ENCODE measurements around the gene FNDC3A. TPM values are rescaled to one million over a fixed set of nuclear protein-coding genes. Genes with fewer than 3 reads are reported as not detected.

FNDC3A gene
- polyA plus RNA-seq, 10 donors = 32.3 to 49.9 (median 38.8) TPM

DNA sequence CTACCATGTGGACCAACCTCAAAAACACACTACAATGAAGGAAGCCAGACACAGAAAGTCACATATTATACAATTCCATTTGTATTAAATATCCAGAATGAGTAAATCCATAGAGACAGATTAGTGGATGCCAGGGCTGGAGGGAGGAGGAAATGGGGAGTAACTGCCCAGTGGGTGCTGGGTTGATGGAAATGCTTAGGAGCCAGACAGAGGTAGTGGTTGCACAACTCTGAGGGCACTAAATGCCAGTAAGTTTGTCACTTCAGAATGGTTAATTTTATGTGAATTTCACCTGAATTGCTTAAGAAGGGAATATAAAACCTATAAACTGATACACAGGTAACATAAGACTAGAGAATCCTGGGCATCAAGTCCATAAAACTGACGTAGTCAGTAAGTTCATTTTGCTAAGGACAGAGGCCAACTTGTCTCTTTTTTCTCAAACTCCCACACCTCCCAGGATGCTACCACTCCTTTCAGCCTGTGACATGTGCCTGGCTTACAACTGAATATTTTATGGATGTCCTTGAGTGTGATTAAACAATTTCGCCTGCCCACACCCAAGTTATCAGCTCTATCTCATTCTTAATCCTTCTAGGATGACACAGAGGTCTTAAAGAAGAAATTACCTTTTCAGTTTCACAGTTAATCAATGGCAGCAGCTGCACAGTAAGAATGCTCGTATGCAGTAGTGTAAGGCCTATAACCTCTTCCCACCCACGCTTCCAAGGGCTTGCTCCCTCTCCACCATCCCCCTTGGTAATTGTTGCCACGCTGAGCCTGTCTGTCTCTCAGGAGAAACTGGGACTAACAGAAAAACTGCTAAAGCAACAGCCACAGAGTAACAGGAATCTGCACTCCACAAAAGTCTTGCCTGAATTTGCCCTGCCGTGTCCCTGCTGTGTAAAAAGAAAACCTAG, 238.5 kb downstream of the FNDC3A start:
- no peak for DNase-seq

DNA sequence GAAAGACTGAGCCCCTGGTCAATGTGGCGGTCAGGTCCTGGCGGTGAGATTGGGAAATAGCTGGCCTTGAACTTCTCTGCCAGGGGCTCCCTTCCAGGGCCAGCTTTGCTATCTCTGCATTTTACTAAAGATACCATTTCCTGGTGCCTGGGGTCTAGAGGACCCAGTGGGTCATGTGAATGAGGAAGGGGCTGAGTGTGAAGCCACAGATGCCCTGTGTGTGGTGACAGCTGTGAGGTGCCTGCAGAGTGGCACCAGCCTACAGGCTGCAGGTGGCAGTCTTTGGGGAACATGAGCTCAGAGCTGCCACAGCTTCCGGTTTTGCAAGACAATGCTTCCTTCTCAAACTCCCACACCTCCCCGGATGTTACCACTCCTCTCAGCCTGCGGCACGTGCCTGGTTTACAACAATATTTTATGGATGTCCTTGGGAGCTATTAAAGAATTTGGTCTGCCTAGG, 239.2 kb downstream of the FNDC3A start:
- peak in 1 of 3 donors; percentile 18 for DNase-seq

DNA sequence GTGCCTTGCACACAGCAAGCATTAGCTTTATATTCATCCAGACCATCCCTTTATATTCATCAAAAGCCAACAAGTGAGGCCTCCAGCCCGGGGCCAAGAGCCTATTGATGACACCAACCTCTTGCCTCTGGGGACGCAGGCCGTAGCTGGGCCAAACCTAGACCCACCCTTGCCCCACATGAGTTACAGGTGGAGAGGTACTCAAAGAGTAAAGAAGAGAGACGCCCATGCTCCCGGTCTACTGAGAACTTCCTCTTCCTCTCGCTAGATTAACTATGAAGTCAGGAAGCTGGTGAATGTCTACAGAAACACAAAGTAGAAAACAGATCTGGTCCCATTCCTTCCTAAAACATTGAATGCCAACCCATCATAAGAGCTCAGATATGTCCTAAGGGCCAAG, 240.6 kb downstream of the FNDC3A start:
- DNase-seq = no peak

DNA sequence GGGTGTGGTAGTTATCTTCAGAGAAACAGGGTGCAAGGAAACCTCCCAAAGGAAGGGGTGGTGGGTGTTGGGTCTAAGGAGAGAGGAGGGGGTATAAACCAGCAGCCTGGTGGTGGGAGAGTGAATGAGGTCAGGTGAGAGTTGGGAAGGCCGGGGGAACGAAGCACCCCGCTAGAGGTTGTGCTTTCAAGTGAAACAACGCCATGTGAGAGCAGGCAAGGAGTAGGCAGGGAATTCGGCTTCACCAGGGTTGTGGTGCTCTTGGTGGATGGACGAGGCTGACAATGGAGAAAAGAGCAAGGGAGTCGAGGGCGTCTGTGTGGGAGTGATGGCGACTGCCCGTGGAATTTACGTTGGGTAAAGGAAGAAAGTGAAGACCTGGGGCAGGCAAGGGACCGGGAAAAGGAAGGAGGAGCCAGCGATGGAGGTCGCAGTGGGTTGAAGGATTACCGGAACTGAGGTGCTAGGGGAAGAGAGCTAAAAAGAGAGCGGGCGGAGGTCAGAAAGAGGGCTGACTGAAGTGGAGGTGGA, 242.3 kb downstream of the FNDC3A start:
- DNase-seq = no peak

DNA sequence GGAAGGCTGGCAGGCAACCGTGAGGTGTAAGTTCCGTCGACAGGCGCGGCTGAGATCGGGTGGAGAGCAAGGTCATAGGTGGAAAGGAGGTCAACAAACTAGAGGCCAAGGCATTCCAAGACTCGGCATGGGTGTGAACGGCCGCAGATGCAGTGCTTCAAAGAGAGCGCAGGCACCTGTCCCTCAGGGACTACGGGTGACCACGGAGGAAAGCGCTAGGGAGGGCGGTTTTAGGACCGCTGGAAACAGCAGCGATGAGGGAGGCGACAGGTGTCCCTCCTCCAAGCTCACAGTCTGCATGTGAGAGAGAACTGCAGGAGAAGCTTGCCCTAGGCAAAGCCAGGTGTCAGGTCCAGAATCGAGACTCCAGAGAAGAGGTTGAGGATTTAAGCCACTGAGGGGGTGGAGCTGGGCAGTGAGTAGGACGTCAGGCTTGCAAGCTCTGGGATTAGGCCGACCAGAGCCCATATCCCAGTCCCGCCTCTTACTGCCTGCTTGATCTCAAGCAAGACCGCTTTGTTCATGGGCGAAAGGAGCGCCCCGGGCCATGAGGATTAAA, 242.9 kb downstream of the FNDC3A start:
- peak in 1 of 3 donors; percentile 22 for DNase-seq

DNA sequence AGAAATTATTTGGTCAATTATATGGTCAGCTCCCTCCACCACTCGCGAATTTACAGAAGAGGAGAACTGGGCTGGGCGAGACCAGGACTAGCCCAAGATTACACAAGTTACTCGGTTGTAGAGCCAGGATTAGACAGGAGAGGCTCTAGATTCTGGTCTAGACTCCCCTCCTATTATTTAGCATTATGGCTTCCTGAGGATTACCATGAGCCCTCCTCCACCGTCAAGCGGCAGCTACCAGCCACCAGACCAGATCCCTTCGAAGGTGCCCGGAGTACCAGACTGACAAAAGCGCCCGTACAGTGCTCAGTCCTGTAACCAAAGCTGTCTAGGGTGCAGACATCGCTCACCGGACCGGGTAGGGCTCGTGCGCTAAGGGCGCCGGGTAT, 243.9 kb downstream of the FNDC3A start:
- peak in 1 of 3 donors; percentile 74 for DNase-seq

DNA sequence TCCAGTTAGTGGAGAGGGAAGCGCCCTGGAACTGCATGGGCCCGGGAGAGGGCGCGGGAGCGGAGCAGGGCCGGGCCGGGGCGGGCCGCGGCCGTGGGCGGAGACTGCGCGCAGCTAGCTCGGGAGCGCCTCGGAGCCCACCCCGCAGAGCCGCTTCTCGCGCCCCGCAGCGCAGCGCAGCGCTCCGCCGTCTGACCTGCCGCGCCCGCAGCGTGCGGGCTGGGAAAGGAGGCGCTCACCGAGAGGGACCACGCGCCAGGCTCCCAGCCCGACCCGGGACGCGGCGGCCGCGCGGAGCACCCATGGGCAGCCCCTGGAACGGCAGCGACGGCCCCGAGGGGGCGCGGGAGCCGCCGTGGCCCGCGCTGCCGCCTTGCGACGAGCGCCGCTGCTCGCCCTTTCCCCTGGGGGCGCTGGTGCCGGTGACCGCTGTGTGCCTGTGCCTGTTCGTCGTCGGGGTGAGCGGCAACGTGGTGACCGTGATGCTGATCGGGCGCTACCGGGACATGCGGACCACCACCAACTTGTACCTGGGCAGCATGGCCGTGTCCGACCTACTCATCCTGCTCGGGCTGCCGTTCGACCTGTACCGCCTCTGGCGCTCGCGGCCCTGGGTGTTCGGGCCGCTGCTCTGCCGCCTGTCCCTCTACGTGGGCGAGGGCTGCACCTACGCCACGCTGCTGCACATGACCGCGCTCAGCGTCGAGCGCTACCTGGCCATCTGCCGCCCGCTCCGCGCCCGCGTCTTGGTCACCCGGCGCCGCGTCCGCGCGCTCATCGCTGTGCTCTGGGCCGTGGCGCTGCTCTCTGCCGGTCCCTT, 244.5 kb downstream of the FNDC3A start, which contains the start of gene MLNR:
MLNR (plus strand) TSS at position 303 of the 820 bp plus-strand sequence; CDS start at position 303, 0 bp downstream.
- DNase-seq = peak in 2 of 3 donors; percentile 44 to 56

DNA sequence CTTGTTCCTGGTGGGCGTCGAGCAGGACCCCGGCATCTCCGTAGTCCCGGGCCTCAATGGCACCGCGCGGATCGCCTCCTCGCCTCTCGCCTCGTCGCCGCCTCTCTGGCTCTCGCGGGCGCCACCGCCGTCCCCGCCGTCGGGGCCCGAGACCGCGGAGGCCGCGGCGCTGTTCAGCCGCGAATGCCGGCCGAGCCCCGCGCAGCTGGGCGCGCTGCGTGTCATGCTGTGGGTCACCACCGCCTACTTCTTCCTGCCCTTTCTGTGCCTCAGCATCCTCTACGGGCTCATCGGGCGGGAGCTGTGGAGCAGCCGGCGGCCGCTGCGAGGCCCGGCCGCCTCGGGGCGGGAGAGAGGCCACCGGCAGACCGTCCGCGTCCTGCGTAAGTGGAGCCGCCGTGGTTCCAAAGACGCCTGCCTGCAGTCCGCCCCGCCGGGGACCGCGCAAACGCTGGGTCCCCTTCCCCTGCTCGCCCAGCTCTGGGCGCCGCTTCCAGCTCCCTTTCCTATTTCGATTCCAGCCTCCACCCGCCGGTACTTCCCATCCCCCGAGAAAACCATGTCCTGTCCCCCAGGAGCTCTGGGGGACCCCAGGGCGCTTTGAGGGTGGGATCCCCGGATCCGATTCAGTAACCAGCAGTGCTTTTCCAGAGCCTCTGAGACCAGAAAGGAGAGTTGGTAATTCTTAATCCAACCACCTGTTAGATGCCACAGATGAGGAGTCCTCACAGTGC, 245.3 kb downstream of the FNDC3A start:
- no peak for DNase-seq

DNA sequence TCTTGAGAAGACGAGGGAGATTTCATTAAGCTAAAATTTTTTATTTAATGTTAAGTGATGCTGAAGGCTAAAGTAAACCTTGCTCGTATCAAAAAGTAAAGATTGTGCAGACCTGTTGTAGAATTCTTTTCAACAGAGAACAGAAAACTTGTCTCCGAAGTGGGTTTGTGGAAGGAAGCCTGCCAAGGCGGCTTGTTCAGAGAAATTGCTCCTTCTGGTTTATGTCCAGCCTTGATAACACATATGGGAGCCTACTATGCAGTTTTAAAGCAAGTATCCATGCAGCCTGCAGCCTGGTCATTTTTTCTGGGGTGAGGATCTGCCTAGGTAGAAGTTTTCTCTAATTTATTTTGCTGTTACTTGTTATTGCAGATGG, 245.9 kb downstream of the FNDC3A start:
- no peak for DNase-seq

DNA sequence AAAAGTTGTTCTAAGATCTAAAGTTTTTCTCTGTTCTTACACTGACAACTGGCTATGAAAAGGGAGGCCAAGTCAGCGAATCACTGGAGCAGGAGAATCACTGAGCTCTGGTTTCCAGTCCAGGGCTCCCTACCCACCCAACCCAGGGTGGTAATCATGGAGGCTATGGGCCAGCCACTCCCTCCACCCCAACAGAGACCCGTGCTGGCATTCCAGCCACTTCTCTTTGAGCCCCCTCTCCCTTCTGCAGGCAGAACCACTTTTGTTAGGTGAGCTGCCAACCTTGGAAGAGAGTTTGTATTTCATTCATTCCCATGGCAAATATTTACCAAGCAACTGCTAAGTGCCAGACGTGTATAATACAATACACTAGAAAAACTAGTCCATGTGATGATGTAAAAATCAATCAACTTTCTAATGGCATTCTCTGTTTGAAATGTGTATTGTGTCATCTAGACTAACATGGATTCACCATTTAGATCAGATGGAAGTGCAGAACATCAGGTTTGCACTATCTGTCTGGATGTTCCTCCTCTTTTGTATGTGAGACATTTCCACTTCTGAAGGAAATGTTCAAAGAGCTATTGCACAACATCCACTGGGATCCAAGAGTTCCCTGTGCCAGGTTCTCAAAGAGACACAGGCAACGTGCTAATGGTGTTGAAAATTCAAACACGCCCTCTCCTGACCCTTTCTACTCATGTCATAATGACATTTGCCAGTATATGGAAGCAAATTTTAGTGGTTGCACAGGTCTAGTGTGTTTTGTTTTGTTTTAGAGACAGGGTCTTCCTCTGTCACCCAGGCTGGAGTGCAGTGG, 249.7 kb downstream of the FNDC3A start:
- no peak for DNase-seq

DNA sequence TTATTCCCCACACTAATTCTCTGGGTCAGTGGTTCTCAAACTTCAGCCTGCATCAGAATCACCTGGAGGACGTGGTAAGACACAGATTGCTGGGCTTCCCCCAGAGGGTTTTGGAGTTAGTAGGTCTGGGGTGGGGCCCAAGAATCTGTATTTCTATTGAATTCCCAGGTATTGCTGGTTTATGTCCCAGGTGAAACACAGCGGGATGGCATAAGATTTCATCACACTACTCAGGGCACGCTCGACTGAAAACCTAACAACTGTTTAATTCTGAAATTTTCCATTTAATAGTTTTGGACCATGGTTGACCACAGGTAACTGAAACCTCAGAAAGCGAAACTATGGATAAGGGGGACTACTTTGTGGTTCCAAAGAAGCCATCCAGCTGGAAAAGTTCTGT, 250.9 kb downstream of the FNDC3A start:
- no peak for DNase-seq

DNA sequence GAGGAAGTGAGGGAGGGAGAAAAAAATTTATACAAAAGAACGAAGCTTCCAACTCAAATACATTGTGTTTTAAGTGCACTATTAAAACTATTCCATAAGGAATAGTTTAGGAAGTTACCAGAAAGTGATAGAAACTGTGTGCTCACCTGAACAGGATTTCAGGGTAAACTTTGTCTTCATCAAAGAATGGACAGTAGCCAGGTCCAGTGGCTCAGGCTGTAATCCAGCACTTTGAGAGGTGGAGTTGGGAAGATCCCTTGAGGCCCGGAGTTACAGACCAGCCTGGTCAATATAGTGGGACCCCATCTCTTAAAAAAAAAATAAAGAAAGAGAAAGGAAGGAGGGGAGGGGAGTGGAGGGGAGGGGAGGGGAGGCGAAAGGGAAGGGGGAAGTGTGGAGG, 259.0 kb downstream of the FNDC3A start:
- no peak for DNase-seq

DNA sequence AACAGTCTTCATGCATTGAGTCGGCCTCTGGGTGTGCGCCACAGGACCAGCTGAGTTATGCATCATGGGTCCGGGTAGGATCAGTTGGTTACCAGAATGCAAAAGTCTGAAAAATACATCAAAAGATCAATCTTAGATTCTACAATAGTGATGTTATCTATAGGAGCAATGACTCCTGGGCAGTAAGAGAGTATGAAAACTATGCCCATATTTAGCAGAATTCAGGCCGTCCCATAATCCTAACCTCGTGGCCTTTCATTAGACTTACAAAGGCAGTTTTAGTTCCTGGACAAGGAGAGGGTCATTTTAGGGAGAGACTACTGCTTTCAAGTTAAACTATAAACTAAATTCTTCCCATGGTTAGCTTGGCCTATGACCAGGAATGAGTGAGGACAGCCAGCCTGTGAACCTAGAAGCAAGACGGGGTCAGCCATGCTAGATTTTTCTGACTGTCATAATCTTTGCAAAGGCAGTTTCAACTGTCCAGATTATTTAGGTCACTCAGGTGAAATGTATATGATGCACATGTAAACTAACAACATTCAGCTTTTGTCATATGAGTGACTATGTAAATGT, 260.2 kb downstream of the FNDC3A start:
- no peak for DNase-seq

DNA sequence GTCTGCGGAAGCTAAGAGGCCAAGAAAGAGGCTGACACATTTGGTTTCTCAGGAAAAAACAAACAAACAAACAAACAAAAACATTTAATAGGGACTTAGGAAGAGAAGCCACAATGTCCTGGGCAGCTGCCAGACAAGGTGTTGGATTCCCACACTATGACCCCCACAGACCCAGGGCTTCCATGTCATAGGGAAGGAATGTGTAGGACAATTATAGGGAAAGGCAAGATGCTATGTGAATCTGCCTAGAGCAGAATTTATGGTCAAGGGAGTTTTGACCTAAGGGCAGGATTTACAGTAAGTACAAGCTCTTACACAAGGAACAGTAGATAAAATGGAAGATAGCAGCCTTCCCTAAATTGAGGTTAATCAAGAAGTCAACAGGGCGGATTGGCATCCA, 262.9 kb downstream of the FNDC3A start:
- DNase-seq = no peak

DNA sequence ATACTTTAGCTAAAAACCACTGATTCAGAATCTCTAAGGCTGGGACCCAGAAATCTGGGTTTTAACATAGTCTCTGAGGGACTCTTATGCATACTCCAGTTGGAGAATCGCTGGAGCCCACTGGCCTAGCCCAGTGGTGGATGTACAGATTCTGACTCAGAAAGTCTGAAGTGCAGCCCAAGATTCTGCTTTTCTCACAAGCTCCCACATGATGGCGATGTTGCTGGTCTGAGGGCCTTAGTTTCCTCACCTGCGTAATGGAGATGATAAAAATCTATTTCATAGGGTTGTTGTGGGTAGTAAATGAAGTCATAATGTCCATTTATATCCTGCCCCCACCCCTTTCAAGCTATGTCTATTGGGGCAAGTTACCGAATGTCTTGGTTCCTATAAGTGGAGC, 264.3 kb downstream of the FNDC3A start:
- DNase-seq = no peak

DNA sequence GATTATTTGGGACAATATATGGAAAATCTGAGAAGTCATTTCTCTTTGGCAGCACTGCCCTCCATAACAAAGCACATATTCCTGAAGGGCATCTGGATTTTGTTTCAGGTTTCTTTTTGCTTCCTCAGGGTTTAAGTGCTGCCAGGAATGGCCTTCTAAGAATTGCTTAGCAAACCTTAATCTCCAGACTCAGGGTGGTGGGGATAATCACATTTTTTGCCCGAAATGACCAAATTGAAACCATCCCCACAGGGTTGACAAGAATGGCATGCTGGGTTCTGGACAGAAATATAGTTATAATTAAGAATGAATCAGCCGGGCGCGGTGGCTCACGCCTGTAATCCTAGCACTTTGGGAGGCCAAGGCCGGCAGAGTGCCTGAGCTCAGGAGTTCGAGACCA, 265.6 kb downstream of the FNDC3A start:
- no peak for DNase-seq

DNA sequence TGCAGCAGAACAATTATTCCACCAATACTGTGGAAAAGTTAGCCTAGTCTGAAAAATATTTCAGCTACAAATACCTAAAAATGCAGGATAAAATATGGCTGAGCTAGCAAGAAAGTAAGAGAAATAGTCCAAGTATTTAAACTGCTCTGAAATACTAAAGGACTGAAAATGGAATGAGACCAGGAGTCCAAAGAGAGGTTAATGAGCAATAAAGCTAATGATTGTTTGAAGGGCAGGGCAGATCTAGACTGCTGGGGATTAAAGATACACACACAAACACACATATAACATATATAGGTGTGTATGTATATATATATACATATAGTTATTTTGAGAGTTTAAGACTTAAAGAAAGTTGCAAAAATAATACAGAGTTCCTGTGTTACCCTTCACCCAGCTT, 269.4 kb downstream of the FNDC3A start:
- no peak for DNase-seq

DNA sequence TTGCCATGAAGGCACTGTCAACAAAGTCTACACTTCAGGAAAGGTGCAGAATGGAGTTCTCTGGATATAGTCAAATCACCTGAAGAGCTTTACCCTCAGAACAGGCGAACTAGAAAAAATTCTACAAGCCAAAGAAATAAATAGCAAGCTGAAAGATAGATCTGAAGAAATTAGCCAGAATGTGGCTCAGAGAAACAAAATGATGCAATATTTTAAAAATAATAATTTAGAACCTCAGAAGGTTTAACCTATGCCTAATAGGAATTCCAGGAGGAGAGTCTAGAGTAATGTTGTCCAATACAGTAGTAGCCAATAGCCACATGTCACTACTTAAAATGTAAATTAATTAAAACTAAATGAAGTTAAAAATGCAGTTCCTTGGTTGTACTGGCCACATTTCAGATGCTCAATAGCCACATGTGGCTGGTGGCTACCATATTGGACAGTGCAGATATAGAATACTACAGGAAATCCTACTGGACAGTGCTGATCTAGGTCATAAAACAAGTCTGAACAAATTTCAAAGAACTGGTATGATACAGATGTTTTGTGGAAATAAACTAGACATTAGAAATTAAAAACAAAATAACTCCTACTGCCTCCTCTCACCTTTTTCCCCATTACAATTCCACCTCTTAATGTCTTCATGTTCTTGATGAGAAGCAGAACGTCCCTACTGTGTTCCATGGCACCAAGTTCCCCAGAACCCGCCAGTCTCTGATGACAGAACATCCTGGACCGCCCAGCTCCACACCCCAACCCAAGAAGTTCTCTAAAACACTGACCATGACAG, 271.3 kb downstream of the FNDC3A start:
- DNase-seq = no peak

Measured in muscle of back (tissue), 11 donors.